HG02973 (cell line): Measurements from ENCODE around the gene AGO3.

Experiments
- ATAC-seq: cut with Tn5 transposase; IDR thresholded peaks from one replicate; pipeline ENCODE4 v1.9.1; 2021; ENCODE audit warnings: moderate library complexity; ENCODE audit not compliant: unreplicated experiment

The AGO3 gene

GRCh38 chr1:36094621-36095061, 163.7 kb downstream of the AGO3 start:
- ATAC-seq: no peak

- ATAC-seq: no peak
These were observed 165.0 kb downstream of the AGO3 start for GRCh38 chr1:36095760-36096405.

- no peak for ATAC-seq
These were observed 165.9 kb downstream of the AGO3 start for GRCh38 chr1:36096500-36097432.

- no peak for ATAC-seq
These were observed 167.0 kb downstream of the AGO3 start for GRCh38 chr1:36097693-36098585.

- no peak for ATAC-seq
These were observed 167.9 kb downstream of the AGO3 start for GRCh38 chr1:36098650-36099365.

GRCh38 chr1:36099681-36100341, 168.9 kb downstream of the AGO3 start:
- no peak for ATAC-seq

GRCh38 chr1:36100376-36100775, 169.5 kb downstream of the AGO3 start:
- ATAC-seq: no peak

- no peak for ATAC-seq
These were observed 170.6 kb downstream of the AGO3 start for GRCh38 chr1:36101546-36101945.

- no peak for ATAC-seq
These were observed 175.4 kb downstream of the AGO3 start for GRCh38 chr1:36106269-36106668.

- no peak for ATAC-seq
These were observed 176.5 kb downstream of the AGO3 start for GRCh38 chr1:36107394-36107793.

GRCh38 chr1:36108314-36108713, 177.4 kb downstream of the AGO3 start:
- no peak for ATAC-seq

GRCh38 chr1:36109041-36109679, 178.3 kb downstream of the AGO3 start:
- ATAC-seq: no peak

- ATAC-seq: no peak
These were observed 180.2 kb downstream of the AGO3 start for GRCh38 chr1:36111151-36111550.

GRCh38 chr1:36112823-36113222, 181.9 kb downstream of the AGO3 start:
- ATAC-seq: no peak

GRCh38 chr1:36114371-36114770, 183.5 kb downstream of the AGO3 start:
- ATAC-seq: no peak

GRCh38 chr1:36115200-36115669, 184.3 kb downstream of the AGO3 start:
- no peak for ATAC-seq

- no peak for ATAC-seq
These were observed 185.0 kb downstream of the AGO3 start for GRCh38 chr1:36115931-36116330.

- no peak for ATAC-seq
These were observed 186.0 kb downstream of the AGO3 start for GRCh38 chr1:36116901-36117300.

- ATAC-seq: no peak
These were observed 187.7 kb downstream of the AGO3 start for GRCh38 chr1:36118447-36119204.
